ENCODE results near the gene MT3. TPM values are rescaled to one million over a fixed set of nuclear protein-coding genes. Genes with fewer than 3 reads are reported as not detected.

Gene MT3
- total and polyA plus RNA-seq, 4 experiments from 2014 or later = 1.1 TPM; not detected in 3

DNA sequence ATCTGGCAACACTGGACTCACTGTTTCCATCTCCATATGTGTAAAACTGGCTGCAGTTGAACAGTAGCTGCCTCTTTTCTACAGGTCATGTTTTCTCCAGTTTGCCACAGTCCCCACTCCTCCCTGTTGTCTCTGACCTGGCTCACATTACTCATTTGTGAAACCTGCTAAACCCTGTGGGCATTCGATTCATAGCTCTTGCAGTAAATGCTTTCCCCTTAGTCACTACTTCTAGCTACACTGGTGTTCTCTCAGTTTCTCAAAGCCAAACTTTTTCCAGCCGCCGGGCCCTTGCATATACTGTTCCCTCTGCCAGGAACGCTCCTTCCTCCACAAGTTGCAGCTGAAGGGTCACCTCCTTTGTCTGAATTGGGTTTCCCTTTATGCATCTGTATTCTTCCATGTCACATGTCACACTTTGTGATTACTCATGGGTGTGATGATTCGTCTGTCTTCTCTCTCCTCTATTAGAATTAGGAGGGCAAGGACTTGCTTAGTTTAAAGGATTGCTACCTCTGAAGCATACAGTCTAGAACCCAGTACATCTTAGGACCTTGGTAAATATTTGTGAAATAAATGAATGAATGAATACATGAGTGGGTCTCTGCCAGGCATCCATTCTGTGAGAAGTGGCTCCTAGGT is 39.5 kb upstream of the MT3 start:
- Mint-ChIP-seq H3K4me3 (no peak overlapping the region), H3K36me3 (no peaks in the 10 kb centered on the region), H3K27ac (peak overlapping the region in 1 of 7 donors; percentile 4), H3K4me1 (peaks cover 8 to 23% (median 14%) of the 10 kb centered on the region in 4 donors), H3K27me3 (peaks cover 3 to 14% of the 10 kb centered on the region in 2 donors), H3K9me3 (no peaks in the 10 kb centered on the region)
- intact Hi-C loops (cut with micrococcal nuclease) = no loop called here
- no peaks in the 10 kb centered on the region for H3K36me3 ChIP-seq (ENCODE audit: insufficient read depth, low read length)
- no peak overlapping the region for H3K27ac ChIP-seq (ENCODE audit: low read depth, low read length)
- no peaks in the 10 kb centered on the region for H3K27me3 ChIP-seq (ENCODE audit: insufficient read depth, low read length)
- peaks cover 16% of the 10 kb centered on the region for H3K4me1 ChIP-seq (ENCODE audit: insufficient read depth, low read length)
- DNase-seq = no peak
- no peaks in the 10 kb centered on the region for H3K9me3 ChIP-seq (ENCODE audit: control insufficient read depth in 1 of 2, low read length in 2 of 2)
- no peak overlapping the region for H3K4me3 ChIP-seq (ENCODE audit: low read length in 2 of 2)
- POLR2A ChIA-PET (ENCODE audit: partially characterized antibody) = no interaction called here
- CTCF ChIA-PET (ENCODE audit: partially characterized antibody) = interaction anchor here (1.1 to 1.4 kb wide), 2 partner anchors 11 to 28 kb away, joined by 3 to 4 read pairs; no protein-coding TSS in a partner anchor

DNA sequence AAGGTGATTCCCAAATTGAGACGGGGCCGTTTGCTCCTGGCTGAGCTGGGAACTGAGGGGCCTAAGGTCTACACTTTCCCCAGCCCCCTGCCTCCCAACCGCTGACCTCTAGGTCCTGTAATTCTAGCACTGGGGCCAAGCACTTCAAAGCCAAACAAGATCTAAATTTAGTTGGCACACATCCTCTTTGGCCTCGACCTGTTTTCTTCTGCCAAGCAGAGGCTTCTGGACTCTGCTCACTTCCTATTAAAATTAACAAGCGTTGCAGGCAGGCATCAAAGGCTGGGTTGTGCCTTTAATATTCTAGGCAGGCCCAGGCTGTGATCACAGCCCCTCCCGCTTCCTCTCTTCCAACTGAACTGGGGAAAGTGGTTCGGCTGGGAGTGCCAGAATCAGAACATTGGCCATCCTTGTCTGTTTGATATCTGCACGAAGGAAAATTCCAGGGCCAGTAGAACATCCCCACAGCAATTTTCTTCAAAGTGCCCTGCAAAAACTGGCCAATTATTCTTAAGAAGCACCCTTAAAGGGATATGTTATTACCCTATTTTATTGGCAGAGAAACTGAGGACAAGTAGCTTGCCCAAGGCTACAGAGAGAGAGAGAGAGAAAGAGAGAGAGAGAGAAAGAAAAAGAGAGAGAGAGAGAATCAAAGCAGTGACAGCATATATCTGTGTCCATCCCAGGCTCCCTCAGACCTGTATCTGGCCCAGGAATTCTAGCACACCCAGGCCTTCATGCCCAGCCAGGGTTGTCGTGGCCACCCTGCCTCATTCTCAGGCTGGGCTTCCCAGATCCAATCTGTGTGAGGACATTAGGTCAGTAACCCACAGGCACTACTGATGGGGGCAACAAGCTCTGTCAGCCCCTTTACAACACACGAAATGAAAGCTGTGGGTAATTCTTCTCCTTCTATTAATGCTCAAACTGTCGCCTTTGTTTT is 37.3 kb upstream of the MT3 start:
- Histone ChIP-seq H3K27me3 (ENCODE audit: insufficient read depth, low read length) (no peaks in the 10 kb centered on the region), H3K27ac (ENCODE audit: low read depth, low read length) (no peak overlapping the region), H3K4me3 (ENCODE audit: low read length in 2 of 2) (no peak overlapping the region), H3K36me3 (ENCODE audit: insufficient read depth, low read length) (no peaks in the 10 kb centered on the region), H3K4me1 (ENCODE audit: insufficient read depth, low read length) (peaks cover 13% of the 10 kb centered on the region), H3K9me3 (ENCODE audit: control insufficient read depth in 1 of 2, low read length in 2 of 2) (no peaks in the 10 kb centered on the region)
- Mint-ChIP-seq H3K27ac (no peak overlapping the region), H3K9me3 (no peaks in the 10 kb centered on the region), H3K4me3 (no peak overlapping the region), H3K27me3 (peaks cover 11 to 14% of the 10 kb centered on the region in 2 donors), H3K4me1 (peaks cover 8 to 19% (median 11%) of the 10 kb centered on the region in 4 donors), H3K36me3 (no peaks in the 10 kb centered on the region)
- intact Hi-C loops (cut with micrococcal nuclease) = no loop called here
- POLR2A ChIA-PET (ENCODE audit: partially characterized antibody) = no interaction called here
- CTCF ChIA-PET (ENCODE audit: partially characterized antibody) = no interaction called here
- DNase-seq = no peak

DNA sequence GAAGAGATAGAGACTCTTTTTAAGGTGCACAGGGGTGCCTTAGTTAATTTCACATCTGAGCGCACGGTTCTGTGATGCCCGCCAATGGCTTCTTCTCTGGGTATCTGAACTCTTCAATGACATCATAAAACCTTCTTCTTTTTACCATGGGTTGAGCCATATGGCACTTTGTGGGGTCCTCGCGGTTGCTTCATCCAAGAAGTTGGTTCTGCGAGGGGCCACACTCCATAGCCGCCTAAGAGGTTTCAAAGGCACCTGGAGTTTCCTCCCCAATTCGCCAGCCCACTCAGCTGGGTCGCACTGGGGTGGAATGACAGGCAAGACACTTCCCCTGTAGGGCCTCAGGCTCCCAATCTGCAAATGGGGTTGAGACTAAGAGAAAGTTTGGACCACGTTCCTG is 34.9 kb upstream of the MT3 start:
- ChIA-PET CTCF (ENCODE audit: partially characterized antibody) (no interaction called here), POLR2A (ENCODE audit: partially characterized antibody) (no interaction called here)
- no peaks in the 10 kb centered on the region for H3K9me3 Mint-ChIP-seq
- H3K9me3 ChIP-seq (ENCODE audit: control insufficient read depth in 1 of 2, low read length in 2 of 2) = no peaks in the 10 kb centered on the region
- no peaks in the 10 kb centered on the region for H3K27me3 ChIP-seq (ENCODE audit: insufficient read depth, low read length)
- no peak overlapping the region for H3K4me3 ChIP-seq (ENCODE audit: low read length in 2 of 2)
- no peak overlapping the region for H3K27ac Mint-ChIP-seq
- H3K27me3 Mint-ChIP-seq = peaks cover 12 to 18% of the 10 kb centered on the region in 2 donors
- H3K4me1 Mint-ChIP-seq = peaks cover 0 to 4% (median 0%) of the 10 kb centered on the region in 4 donors
- intact Hi-C loops (cut with micrococcal nuclease) = no loop called here
- H3K4me3 Mint-ChIP-seq = no peak overlapping the region
- H3K36me3 ChIP-seq (ENCODE audit: insufficient read depth, low read length) = no peaks in the 10 kb centered on the region
- H3K36me3 Mint-ChIP-seq = no peaks in the 10 kb centered on the region
- no peak for DNase-seq
- no peak overlapping the region for H3K27ac ChIP-seq (ENCODE audit: low read depth, low read length)
- H3K4me1 ChIP-seq (ENCODE audit: insufficient read depth, low read length) = no peaks in the 10 kb centered on the region

DNA sequence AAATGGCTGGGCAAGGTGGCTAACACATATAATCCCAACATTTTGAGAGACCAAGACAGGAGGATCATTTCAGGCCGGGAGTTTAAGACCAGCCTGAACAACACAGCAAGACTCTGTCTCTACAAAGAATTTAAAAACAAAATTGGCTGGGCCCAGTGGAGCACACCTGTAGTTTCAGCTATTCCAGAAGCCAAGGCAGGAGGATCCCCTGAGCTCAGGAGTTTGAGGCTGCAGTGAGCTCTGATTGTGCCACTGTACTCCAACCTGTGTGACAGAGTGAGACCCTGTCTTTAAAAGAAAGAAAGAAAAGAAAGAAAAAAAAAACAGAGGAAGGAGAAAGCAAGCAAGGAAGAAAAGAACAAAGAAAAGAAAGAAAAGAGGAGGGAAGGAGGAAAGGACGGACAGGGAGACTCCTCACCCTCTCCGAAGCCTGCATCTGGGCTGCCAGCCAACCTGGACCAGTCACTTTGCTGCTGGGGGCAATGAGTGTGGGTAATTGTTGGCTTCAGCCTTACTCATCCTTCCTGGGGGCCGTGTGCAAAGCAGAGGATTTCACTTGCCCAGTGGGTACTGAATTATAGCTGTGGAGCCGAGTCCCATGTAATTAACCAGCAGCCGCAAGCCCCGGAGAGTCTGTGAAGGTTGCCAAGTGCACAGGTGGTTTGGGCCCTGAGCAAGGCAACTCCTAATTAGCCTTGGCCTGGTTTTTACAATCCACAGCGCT is 31.1 kb upstream of the MT3 start:
- Mint-ChIP-seq H3K27ac (no peak overlapping the region), H3K36me3 (no peaks in the 10 kb centered on the region), H3K4me1 (no peaks in the 10 kb centered on the region), H3K27me3 (peaks cover 16 to 17% of the 10 kb centered on the region in 2 donors), H3K4me3 (no peak overlapping the region), H3K9me3 (peaks cover 0 to 2% (median 0%) of the 10 kb centered on the region in 8 donors)
- DNase-seq = no peak
- H3K9me3 ChIP-seq (ENCODE audit: control insufficient read depth in 1 of 2, low read length in 2 of 2) = no peaks in the 10 kb centered on the region
- no peaks in the 10 kb centered on the region for H3K27me3 ChIP-seq (ENCODE audit: insufficient read depth, low read length)
- no peaks in the 10 kb centered on the region for H3K36me3 ChIP-seq (ENCODE audit: insufficient read depth, low read length)
- no peak overlapping the region for H3K27ac ChIP-seq (ENCODE audit: low read depth, low read length)
- no peaks in the 10 kb centered on the region for H3K4me1 ChIP-seq (ENCODE audit: insufficient read depth, low read length)
- CTCF ChIA-PET (ENCODE audit: partially characterized antibody) = interaction anchor here (1.3 kb wide), 1 partner anchor 19 kb away, joined by 3 read pairs; no protein-coding TSS in a partner anchor
- H3K4me3 ChIP-seq (ENCODE audit: low read length in 2 of 2) = no peak overlapping the region
- intact Hi-C loops (cut with micrococcal nuclease) = no loop called here
- POLR2A ChIA-PET (ENCODE audit: partially characterized antibody) = no interaction called here

DNA sequence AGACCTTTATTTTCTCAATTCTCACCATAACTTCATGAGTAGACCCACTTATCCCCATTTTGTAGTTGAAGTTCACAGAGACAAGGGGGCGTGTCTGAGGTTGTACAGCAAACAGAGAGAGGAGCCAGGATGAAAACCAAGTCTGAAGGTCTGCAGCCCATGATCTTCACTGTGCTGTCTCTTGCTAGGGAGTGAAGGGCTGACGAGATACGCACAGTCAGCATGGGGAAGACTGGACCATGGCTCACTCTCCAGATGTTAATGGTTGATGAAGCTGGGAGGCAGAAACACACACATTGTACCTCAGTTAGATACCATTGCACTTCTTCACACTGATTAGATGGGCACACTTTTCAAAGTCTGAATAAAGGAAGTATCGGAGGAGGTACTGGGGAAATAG is 30.2 kb upstream of the MT3 start:
- POLR2A ChIA-PET (ENCODE audit: partially characterized antibody) = no interaction called here
- Mint-ChIP-seq H3K27me3 (peaks cover 10 to 17% of the 10 kb centered on the region in 2 donors), H3K4me1 (no peaks in the 10 kb centered on the region), H3K9me3 (peaks cover 0 to 2% (median 0%) of the 10 kb centered on the region in 8 donors), H3K4me3 (no peak overlapping the region), H3K36me3 (no peaks in the 10 kb centered on the region), H3K27ac (no peak overlapping the region)
- CTCF ChIA-PET (ENCODE audit: partially characterized antibody) = no interaction called here
- H3K27ac ChIP-seq (ENCODE audit: low read depth, low read length) = no peak overlapping the region
- no peak for DNase-seq
- H3K9me3 ChIP-seq (ENCODE audit: control insufficient read depth in 1 of 2, low read length in 2 of 2) = no peaks in the 10 kb centered on the region
- H3K36me3 ChIP-seq (ENCODE audit: insufficient read depth, low read length) = no peaks in the 10 kb centered on the region
- H3K27me3 ChIP-seq (ENCODE audit: insufficient read depth, low read length) = no peaks in the 10 kb centered on the region
- no peak overlapping the region for H3K4me3 ChIP-seq (ENCODE audit: low read length in 2 of 2)
- intact Hi-C loops (cut with micrococcal nuclease) = no loop called here
- no peaks in the 10 kb centered on the region for H3K4me1 ChIP-seq (ENCODE audit: insufficient read depth, low read length)

DNA sequence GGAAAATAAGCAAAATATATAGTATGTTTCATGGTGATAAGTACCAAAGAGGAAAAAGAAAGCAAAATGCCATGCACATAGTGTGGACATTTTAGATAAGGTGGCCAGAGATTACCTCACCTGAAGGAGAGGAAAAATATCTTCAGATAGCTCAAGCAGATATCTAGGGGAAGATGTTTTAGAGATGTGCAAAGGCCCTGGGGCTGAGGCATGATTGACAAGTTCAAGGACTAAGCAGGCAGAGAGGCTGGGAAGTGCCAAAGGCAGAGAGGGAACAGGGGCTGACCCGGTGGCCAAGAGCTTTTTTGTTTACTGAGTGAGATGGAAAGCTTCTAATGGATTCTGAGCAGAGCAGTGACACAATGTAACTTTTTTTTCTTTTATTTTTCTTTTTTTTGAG is 28.9 kb upstream of the MT3 start:
- H3K27me3 Mint-ChIP-seq = peaks cover 10% of the 10 kb centered on the region in 2 donors
- no peaks in the 10 kb centered on the region for H3K36me3 Mint-ChIP-seq
- Histone ChIP-seq H3K4me3 (ENCODE audit: low read length in 2 of 2) (no peak overlapping the region), H3K27me3 (ENCODE audit: insufficient read depth, low read length) (no peaks in the 10 kb centered on the region), H3K9me3 (ENCODE audit: control insufficient read depth in 1 of 2, low read length in 2 of 2) (no peaks in the 10 kb centered on the region), H3K27ac (ENCODE audit: low read depth, low read length) (no peak overlapping the region), H3K36me3 (ENCODE audit: insufficient read depth, low read length) (no peaks in the 10 kb centered on the region), H3K4me1 (ENCODE audit: insufficient read depth, low read length) (no peaks in the 10 kb centered on the region)
- POLR2A ChIA-PET (ENCODE audit: partially characterized antibody) = no interaction called here
- intact Hi-C loops (cut with micrococcal nuclease) = no loop called here
- no peak for DNase-seq
- CTCF ChIA-PET (ENCODE audit: partially characterized antibody) = interaction anchor here (1.0 to 1.3 kb wide), 3 partner anchors 11 to 142 kb away, joined by 3 to 4 read pairs (median 3); no protein-coding TSS in a partner anchor
- no peaks in the 10 kb centered on the region for H3K4me1 Mint-ChIP-seq
- H3K4me3 Mint-ChIP-seq = no peak overlapping the region
- no peak overlapping the region for H3K27ac Mint-ChIP-seq
- peaks cover 0 to 2% (median 0%) of the 10 kb centered on the region in 8 donors for H3K9me3 Mint-ChIP-seq

DNA sequence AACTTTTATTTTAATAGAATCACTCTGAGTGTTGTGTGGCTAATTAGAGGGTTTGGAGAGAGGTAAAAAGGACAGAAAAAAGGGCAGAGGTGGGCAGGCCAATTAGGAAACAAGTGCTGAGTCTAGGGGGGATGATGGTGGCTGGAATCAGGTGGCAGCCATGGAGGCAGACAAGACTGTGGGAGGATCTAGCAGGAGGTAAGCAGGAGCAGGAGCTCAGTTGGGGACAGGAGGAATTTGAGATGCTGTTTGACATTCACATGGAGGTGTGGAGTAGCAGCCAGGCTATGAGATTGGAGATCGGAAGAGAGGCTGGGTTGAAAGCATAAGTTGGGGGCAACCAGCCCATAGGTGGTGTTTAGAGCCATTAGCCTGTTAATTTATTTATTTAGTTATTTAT is 28.2 kb upstream of the MT3 start:
- Histone ChIP-seq H3K36me3 (ENCODE audit: insufficient read depth, low read length) (no peaks in the 10 kb centered on the region), H3K4me1 (ENCODE audit: insufficient read depth, low read length) (no peaks in the 10 kb centered on the region), H3K4me3 (ENCODE audit: low read length in 2 of 2) (no peak overlapping the region), H3K27me3 (ENCODE audit: insufficient read depth, low read length) (no peaks in the 10 kb centered on the region), H3K27ac (ENCODE audit: low read depth, low read length) (no peak overlapping the region), H3K9me3 (ENCODE audit: control insufficient read depth in 1 of 2, low read length in 2 of 2) (no peaks in the 10 kb centered on the region)
- Mint-ChIP-seq H3K4me3 (no peak overlapping the region), H3K27ac (no peak overlapping the region), H3K36me3 (no peaks in the 10 kb centered on the region), H3K4me1 (no peaks in the 10 kb centered on the region), H3K27me3 (peaks cover 8 to 10% of the 10 kb centered on the region in 2 donors), H3K9me3 (peaks cover 0 to 2% (median 0%) of the 10 kb centered on the region in 8 donors)
- intact Hi-C loops (cut with micrococcal nuclease) = no loop called here
- CTCF ChIA-PET (ENCODE audit: partially characterized antibody) = interaction anchor here (1.1 to 1.3 kb wide), 3 partner anchors 12 to 141 kb away, joined by 3 to 4 read pairs (median 4); no protein-coding TSS in a partner anchor
- POLR2A ChIA-PET (ENCODE audit: partially characterized antibody) = no interaction called here
- no peak for DNase-seq
